Subcutaneous adipose tissue (tissue), 4 donors: ENCODE data around the gene USP17L10. TPM values are rescaled to one million over a fixed set of nuclear protein-coding genes. Genes with fewer than 3 reads are reported as not detected.
"Not testable (repeated sequence)": the region's sequence is repeated elsewhere in the genome, so short reads cannot be mapped to it uniquely, and the experiment has no call there.

Experiments used
- CTCF ChIP-seq: fragments of 450-650 bp; IDR thresholded peaks from one replicate; pipeline ENCODE4 v1.5.1; 2016; ENCODE audit warnings: low read depth, mild to moderate bottlenecking, control low read depth, antibody characterized with exemption, moderate library complexity
- total RNA-seq, 4 donors: library from RNA; depleted of rRNA; stranded (reverse); fragments of >200 nt; gene quantifications; one replicate each; pipeline ENCODE4 v1.1.0, GENCODE V29; 2016

Gene USP17L10, protein sequence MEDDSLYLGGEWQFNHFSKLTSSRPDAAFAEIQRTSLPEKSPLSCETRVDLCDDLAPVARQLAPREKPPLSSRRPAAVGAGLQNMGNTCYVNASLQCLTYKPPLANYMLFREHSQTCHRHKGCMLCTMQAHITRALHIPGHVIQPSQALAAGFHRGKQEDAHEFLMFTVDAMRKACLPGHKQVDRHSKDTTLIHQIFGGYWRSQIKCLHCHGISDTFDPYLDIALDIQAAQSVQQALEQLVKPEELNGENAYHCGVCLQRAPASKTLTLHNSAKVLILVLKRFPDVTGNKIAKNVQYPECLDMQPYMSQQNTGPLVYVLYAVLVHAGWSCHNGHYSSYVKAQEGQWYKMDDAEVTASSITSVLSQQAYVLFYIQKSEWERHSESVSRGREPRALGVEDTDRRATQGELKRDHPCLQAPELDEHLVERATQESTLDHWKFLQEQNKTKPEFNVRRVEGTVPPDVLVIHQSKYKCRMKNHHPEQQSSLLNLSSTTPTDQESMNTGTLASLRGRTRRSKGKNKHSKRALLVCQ
- not detected for total RNA-seq

DNA sequence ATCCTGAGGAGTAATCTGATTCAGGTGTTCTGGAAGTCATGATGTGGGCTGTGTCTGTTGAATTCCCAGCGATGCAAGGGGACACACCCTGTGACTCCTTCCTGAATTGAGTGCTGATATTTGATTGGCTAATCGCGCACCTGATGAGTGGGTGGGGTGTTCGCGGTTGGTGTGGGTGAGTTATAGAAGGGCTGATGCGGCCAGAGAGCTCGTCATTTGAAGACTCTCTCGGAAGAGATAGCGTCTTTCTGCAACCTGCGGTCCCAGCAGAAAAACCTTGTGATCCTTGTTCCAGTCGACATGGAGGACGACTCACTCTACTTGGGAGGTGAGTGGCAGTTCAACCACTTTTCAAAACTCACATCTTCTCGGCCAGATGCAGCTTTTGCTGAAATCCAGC lies at the start of gene USP17L10:
USP17L10 (plus strand) TSS at position 301 of the 400 bp plus-strand sequence; CDS start at position 301, 0 bp downstream.
- not testable (repeated sequence) for TF ChIP-seq CTCF

DNA sequence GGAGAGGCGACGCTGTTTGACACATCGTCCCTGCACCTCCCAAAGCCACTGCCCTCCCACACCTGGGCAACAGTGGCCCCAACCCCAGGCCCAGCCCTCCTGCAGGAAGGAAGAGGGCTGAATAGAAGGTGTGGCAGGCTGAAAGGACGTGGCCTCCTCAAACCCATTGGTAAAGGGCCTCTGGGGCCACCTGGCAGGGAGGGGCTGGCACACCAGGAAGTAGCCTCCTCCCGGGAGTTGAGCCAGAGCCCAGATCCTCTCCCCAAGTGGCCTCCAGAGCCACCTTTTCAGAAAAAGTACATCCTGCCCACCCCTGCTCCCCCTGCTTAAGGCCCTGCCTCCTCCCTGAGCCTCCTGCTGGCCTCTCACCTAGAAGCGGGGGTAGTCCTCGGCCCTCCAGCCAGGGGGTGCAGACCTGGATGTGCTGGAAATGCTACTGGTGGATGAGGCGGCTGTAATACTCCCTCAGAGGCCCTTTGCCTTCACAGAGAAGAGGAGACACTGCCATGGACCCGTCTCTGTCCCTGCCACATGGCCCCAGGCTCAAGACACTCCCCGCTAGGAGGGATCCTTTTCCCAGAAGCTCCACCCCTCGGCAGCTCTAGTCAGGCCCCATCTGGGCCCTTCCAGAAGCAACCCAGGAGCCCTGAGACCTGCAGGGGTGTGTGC lies 40.5 kb upstream of the USP17L10 start, which contains the start of gene FAM90A26:
FAM90A26 (plus strand) TSS at position 619 of the 669 bp plus-strand sequence. CDS start 2,764 bp downstream, outside the sequence.
- not testable (repeated sequence) for TF ChIP-seq CTCF

DNA sequence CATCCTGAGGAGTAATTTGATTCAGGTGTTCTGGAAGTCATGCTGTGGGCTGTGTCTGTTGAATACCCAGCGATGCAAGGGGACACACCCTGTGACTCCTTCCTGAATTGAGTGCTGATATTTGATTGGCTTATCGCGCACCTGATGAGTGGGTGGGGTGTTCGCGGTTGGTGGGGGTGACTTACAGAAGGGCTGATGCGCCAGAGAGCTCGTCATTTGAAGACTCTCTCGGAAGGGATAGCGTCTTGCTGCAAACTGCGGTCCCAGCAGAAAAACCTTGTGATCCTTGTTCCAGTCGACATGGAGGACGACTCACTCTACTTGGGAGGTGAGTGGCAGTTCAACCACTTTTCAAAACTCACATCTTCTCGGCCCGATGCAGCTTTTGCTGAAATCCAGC lies 4.6 kb downstream of the USP17L10 start, which contains the start of gene USP17L11:
USP17L11 (plus strand) TSS at position 301 of the 400 bp plus-strand sequence; CDS start at position 301, 0 bp downstream.
- TF ChIP-seq CTCF, result not testable (repeated sequence)

GRCh38 chr4:9219852-9220251 lies 9.4 kb downstream of the USP17L10 start, which contains the start of gene USP17L12:
TSS of gene USP17L12 (plus strand) at chr4:9220152. CDS start at chr4:9220152, 0 bp downstream.
- TF ChIP-seq CTCF, result not testable (repeated sequence)

GRCh38 chr4:9224596-9224995 lies 14.1 kb downstream of the USP17L10 start, which contains the start of gene USP17L13:
TSS of gene USP17L13 (plus strand) at chr4:9224896. CDS start at chr4:9224896, 0 bp downstream.
- TF ChIP-seq CTCF, result not testable (repeated sequence)

GRCh38 chr4:9234085-9234484 lies 23.6 kb downstream of the USP17L10 start, which contains the start of gene USP17L15:
TSS of gene USP17L15 (plus strand) at chr4:9234385. CDS start at chr4:9234385, 0 bp downstream.
- not testable (repeated sequence) for TF ChIP-seq CTCF

DNA sequence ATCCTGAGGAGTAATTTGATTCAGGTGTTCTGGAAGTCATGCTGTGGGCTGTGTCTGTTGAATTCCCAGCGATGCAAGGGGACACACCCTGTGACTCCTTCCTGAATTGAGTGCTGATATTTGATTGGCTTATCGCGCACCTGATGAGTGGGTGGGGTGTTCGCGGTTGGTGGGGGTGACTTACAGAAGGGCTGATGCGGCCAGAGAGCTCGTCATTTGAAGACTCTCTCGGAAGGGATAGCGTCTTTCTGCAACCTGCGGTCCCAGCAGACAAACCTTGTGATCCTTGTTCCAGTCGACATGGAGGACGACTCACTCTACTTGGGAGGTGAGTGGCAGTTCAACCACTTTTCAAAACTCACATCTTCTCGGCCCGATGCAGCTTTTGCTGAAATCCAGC lies 33.1 kb downstream of the USP17L10 start, which contains the start of gene USP17L17:
USP17L17 (plus strand) TSS at position 301 of the 400 bp plus-strand sequence; CDS start at position 301, 0 bp downstream.
- TF ChIP-seq CTCF, result not testable (repeated sequence)
